Choroid plexus epithelial cell (primary cell): Measurements from ENCODE around the gene RYR3.
A peak's percentile ranks its signal among the peaks of the same experiment; 100 is the strongest.

ENCODE experiments used
- DNase-seq: peaks from one replicate; pipeline ENCODE4 v3.0.0-alpha.2; 2010; ENCODE audit warnings: low read depth
- H3K4me3 ChIP-seq: 2 replicates; pipeline ENCODE4 v1.5.1; 2011; ENCODE audit warnings: low read depth, mild to moderate bottlenecking, control low read depth, low read length, moderate library complexity
- TF ChIP-seq, protein P1 (sequence below): conservative IDR thresholded peaks from 2 replicates; pipeline ENCODE4 v1.5.1; 2011; ENCODE audit warnings: low read depth, mild to moderate bottlenecking, control low read depth, inconsistent platforms, low read length, moderate library complexity

RYR3 gene

GRCh38 chr15:33864360-33865075 lies 553.8 kb downstream of the RYR3 start:
- TF ChIP-seq, protein P1, sequence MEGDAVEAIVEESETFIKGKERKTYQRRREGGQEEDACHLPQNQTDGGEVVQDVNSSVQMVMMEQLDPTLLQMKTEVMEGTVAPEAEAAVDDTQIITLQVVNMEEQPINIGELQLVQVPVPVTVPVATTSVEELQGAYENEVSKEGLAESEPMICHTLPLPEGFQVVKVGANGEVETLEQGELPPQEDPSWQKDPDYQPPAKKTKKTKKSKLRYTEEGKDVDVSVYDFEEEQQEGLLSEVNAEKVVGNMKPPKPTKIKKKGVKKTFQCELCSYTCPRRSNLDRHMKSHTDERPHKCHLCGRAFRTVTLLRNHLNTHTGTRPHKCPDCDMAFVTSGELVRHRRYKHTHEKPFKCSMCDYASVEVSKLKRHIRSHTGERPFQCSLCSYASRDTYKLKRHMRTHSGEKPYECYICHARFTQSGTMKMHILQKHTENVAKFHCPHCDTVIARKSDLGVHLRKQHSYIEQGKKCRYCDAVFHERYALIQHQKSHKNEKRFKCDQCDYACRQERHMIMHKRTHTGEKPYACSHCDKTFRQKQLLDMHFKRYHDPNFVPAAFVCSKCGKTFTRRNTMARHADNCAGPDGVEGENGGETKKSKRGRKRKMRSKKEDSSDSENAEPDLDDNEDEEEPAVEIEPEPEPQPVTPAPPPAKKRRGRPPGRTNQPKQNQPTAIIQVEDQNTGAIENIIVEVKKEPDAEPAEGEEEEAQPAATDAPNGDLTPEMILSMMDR: no peak
- no peak for DNase-seq
- no peak overlapping the region for H3K4me3 ChIP-seq

DNA sequence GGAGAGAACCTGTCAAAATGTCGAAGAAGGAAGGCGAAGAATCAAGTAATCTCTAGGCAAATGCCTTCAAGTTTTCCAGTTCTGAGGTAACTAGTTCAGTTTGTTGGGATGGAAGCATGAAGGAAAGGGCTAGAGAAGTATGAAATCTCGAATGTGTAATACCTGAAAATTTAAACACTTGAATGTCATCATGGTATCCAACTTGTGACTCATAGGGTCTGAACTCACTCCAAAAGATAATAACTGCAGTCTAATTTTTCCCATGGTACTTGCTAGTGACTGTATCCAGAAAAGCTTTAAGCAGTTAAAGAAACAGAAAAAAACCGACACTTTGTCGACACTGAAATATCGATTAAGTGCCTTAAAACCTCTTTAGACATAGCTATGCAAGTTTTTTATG lies 554.6 kb downstream of the RYR3 start:
- no peak overlapping the region for H3K4me3 ChIP-seq
- peak; percentile 33 for DNase-seq
- TF ChIP-seq, protein P1: no peak

- TF ChIP-seq, protein P1: no peak
- no peak overlapping the region for H3K4me3 ChIP-seq
- DNase-seq: no peak
These were observed 555.5 kb downstream of the RYR3 start for GRCh38 chr15:33866101-33866737.

GRCh38 chr15:33871980-33872379 lies 561.2 kb downstream of the RYR3 start:
- TF ChIP-seq, protein P1: no peak
- no peak for DNase-seq
- no peak overlapping the region for H3K4me3 ChIP-seq

DNA sequence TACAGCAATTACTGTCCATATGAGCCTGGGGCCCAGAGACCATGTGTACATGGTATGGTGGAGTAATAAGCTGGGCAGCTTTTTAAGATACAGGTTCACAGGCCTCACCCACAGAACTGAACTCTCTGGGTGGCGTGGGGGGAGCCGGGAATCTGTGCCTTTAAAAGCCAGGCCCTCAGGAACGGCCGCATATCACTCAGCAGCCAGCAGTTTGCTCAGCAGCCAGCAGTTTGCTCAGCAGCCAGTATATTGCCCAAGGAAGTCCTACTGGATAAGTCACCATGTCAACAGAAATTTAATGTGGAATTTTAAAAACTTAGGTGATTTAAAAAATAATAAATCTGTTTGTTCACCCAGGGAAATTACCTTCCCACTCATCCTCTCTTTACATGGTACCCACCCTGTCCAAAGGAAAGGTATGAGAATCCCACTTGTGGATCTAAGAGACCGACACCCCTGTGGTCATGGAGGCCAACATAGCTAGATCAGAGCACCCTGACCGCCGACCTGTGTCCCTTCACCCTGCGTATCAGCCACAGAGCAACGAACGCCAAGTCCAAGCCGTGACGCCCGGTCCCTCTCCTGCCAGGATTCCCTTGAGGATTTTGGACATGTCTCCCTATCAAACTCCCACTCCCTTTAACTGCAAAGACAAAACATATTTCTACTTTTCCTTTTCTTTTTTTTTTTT lies 561.8 kb downstream of the RYR3 start:
- TF ChIP-seq, protein P1: no peak
- no peak for DNase-seq
- no peak overlapping the region for H3K4me3 ChIP-seq

GRCh38 chr15:33874156-33874555 lies 563.4 kb downstream of the RYR3 start:
- TF ChIP-seq, protein P1: no peak
- H3K4me3 ChIP-seq: no peak overlapping the region
- no peak for DNase-seq
